ENCODE results near the gene CHN2.
"Not testable (repeated sequence)": the region's sequence is repeated elsewhere in the genome, so short reads cannot be mapped to it uniquely, and the experiment has no call there.

Gene CHN2

DNA sequence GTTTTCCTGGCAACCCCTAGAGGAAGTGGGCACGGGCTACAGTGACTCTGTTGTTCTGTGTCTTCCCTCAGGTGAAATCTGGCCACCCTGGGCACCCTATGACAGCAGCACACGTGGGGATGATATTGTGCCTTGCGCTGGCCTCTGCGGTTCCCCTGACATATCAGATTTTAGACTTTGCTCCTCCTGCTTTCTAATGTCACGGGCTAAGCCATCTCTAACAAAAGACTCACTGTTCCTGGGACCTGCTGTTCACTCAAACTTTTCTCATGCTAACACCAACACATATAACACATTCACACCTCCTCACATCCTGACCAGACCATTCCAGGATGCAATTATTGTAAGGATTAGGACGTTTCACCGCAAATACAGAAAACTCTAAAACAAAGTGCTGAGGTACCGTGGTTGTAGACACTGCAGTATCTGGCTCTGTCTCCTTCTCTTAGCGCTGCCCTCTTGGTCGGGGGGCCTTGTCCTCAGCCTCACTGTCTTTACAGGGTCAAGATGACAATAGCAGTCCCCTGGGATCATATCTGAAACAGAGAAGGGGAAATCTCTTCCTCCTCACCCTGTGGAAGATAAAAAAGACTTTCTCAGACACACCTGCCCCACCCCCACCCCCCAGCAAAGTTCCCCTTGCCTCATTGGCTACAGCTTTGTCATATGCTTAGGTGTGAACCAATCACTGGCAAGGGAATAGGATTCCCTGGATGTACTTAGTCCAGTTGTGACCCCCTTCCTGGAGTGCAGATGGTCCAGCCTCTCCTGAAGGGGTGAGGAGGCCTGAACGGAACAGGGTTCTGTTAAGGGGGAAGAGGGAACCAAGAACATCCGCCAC lies 14.1 kb downstream of the CHN2 start:
- no peaks in the 10 kb centered on the region for H3K4me1 ChIP-seq
- H3K36me3 ChIP-seq: no peaks in the 10 kb centered on the region
- no peak for DNase-seq
- no peaks in the 10 kb centered on the region; the same call in 1 of the 2 replicates for H3K27me3 ChIP-seq
- TF ChIP-seq, protein P1, sequence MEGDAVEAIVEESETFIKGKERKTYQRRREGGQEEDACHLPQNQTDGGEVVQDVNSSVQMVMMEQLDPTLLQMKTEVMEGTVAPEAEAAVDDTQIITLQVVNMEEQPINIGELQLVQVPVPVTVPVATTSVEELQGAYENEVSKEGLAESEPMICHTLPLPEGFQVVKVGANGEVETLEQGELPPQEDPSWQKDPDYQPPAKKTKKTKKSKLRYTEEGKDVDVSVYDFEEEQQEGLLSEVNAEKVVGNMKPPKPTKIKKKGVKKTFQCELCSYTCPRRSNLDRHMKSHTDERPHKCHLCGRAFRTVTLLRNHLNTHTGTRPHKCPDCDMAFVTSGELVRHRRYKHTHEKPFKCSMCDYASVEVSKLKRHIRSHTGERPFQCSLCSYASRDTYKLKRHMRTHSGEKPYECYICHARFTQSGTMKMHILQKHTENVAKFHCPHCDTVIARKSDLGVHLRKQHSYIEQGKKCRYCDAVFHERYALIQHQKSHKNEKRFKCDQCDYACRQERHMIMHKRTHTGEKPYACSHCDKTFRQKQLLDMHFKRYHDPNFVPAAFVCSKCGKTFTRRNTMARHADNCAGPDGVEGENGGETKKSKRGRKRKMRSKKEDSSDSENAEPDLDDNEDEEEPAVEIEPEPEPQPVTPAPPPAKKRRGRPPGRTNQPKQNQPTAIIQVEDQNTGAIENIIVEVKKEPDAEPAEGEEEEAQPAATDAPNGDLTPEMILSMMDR (IDR thresholded peaks at IDR 0.05; ENCODE audit: low read depth, low read length): no peak
- H3K4me3 ChIP-seq (ENCODE audit: low read depth, low read length): no peak overlapping the region
- H3K9me3 ChIP-seq: no peaks in the 10 kb centered on the region

GRCh38 chr7:29209745-29210144 lies 15.2 kb downstream of the CHN2 start:
- Histone ChIP-seq H3K27me3 (no peaks in the 10 kb centered on the region; the same call in 1 of the 2 replicates), H3K36me3 (no peaks in the 10 kb centered on the region), H3K4me3 (ENCODE audit: low read depth, low read length) (no peak overlapping the region), H3K9me3 (no peaks in the 10 kb centered on the region), H3K4me1 (no peaks in the 10 kb centered on the region)
- TF ChIP-seq, protein P1 (IDR thresholded peaks at IDR 0.05; ENCODE audit: low read depth, low read length): no peak
- no peak for DNase-seq

GRCh38 chr7:29212736-29213135 lies 18.2 kb downstream of the CHN2 start:
- H3K4me3 ChIP-seq (ENCODE audit: low read depth, low read length); DNase-seq; H3K36me3 ChIP-seq; H3K9me3 ChIP-seq; H3K27me3 ChIP-seq; H3K4me1 ChIP-seq: not testable (repeated sequence)

- no peaks in the 10 kb centered on the region; the same call in 1 of the 2 replicates for H3K27me3 ChIP-seq
- no peaks in the 10 kb centered on the region for H3K36me3 ChIP-seq
- no peaks in the 10 kb centered on the region for H3K9me3 ChIP-seq
- DNase-seq: no peak
- H3K4me3 ChIP-seq (ENCODE audit: low read depth, low read length): no peak overlapping the region
- TF ChIP-seq, protein P1 (IDR thresholded peaks at IDR 0.05; ENCODE audit: low read depth, low read length): no peak
- no peaks in the 10 kb centered on the region for H3K4me1 ChIP-seq
Observed at GRCh38 chr7:29214056-29214455, 19.5 kb downstream of the CHN2 start.

DNA sequence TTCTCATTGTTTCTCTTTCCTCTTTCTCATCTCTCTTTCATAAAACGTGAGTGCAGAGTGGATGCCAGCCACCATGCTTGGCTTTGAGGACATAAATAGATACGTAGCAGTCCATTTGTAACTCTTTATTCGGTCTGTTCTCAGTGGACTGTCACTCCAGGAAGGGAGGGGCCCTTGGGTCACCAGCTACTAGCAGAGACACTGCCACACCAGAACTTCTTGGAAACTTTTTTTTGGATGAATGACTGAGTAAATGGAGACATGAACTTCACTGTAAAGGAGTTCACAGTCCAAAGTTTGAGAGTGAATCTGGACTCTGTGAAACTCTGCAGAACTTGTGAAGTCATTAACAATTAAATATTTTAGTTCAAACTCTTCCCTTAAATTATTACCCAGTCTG lies 20.2 kb downstream of the CHN2 start:
- DNase-seq: no peak
- no peak overlapping the region for H3K4me3 ChIP-seq (ENCODE audit: low read depth, low read length)
- no peaks in the 10 kb centered on the region for H3K9me3 ChIP-seq
- H3K36me3 ChIP-seq: no peaks in the 10 kb centered on the region
- no peaks in the 10 kb centered on the region for H3K4me1 ChIP-seq
- TF ChIP-seq, protein P1 (IDR thresholded peaks at IDR 0.05; ENCODE audit: low read depth, low read length): no peak
- no peaks in the 10 kb centered on the region; the same call in 1 of the 2 replicates for H3K27me3 ChIP-seq

DNA sequence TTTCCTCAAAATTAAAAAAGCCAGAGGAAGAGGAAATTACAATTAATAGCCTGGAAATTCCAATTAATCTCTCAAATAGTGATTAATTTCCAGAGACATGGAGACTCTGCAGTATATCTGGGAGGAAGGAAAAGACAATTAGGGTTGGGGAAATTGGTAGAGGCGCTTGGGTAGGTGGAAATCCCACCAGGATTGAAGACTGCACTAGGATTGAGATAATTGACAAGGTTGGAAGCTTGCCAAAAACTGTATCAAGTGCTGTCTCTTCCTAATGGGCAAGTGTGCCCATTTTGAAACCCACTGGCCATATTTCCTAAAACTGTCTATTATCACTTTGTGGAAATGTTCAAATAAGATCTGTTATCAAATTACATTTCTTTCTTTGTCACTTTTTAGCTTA lies 21.6 kb downstream of the CHN2 start:
- Histone ChIP-seq H3K27me3 (no peaks in the 10 kb centered on the region; the same call in 1 of the 2 replicates), H3K4me1 (no peaks in the 10 kb centered on the region), H3K4me3 (ENCODE audit: low read depth, low read length) (no peak overlapping the region), H3K36me3 (no peaks in the 10 kb centered on the region), H3K9me3 (no peaks in the 10 kb centered on the region)
- no peak for DNase-seq
- TF ChIP-seq, protein P1 (IDR thresholded peaks at IDR 0.05; ENCODE audit: low read depth, low read length): no peak
